BLaER1 treated with 17β-estradiol and CSF1 and Interleukin-3, amounts not matched to agents 10 nM and 100 nM (cell line): Measurements from ENCODE around the gene SLC35F3.

Experiments
- H3K27ac ChIP-seq, 11 experiments: shearing (Covaris generic); formaldehyde crosslinking; 2 replicates each; pipeline ENCODE4 v1.8.1; 2022
- H3K27me3 ChIP-seq, 11 experiments: shearing (Covaris generic); formaldehyde crosslinking; 2 replicates each; pipeline ENCODE4 v1.8.1; 2022
- H3K36me3 ChIP-seq, 11 experiments: shearing (Covaris generic); formaldehyde crosslinking; 2 replicates each; pipeline ENCODE4 v1.8.1; 2022
- H3K4me1 ChIP-seq, 10 experiments: shearing (Covaris generic); formaldehyde crosslinking; 2 replicates each; pipeline ENCODE4 v1.8.1; 2022
- H3K4me2 ChIP-seq, 11 experiments: shearing (Covaris generic); formaldehyde crosslinking; 2 replicates each; pipeline ENCODE4 v1.8.1; 2022
- H3K4me3 ChIP-seq, 10 experiments: shearing (Covaris generic); formaldehyde crosslinking; 2 replicates each; pipeline ENCODE4 v1.8.1; 2022
- H3K9ac ChIP-seq, 11 experiments: shearing (Covaris generic); formaldehyde crosslinking; 2 replicates each; pipeline ENCODE4 v1.8.1; 2022
- H3K9me3 ChIP-seq, 11 experiments: shearing (Covaris generic); formaldehyde crosslinking; replicated peaks in 1 of 11; 2 replicates each; pipeline ENCODE4 v1.8.1; 2022
- H4K20me1 ChIP-seq, 11 experiments: shearing (Covaris generic); formaldehyde crosslinking; 2 replicates each; pipeline ENCODE4 v1.8.1; 2022
- Cebpa-rat ChIP-seq, 11 experiments: shearing (Covaris generic); IDR thresholded peaks; 2 replicates each; pipeline ENCODE4 v1.8.1; 2022

The SLC35F3 gene

GRCh38 chr1:234078143-234078542 is 173.7 kb downstream of the SLC35F3 start:
- H3K9ac ChIP-seq, result no peak overlapping the region
- no peak overlapping the region for H3K4me2 ChIP-seq
- no peaks in the 10 kb centered on the region for H3K27me3 ChIP-seq
- TF ChIP-seq Cebpa-rat (IDR thresholded peaks at IDR 0.05), result no peak
- H3K4me1 ChIP-seq, result no peaks in the 10 kb centered on the region
- no peaks in the 10 kb centered on the region for H3K36me3 ChIP-seq
- no peaks in the 10 kb centered on the region for H4K20me1 ChIP-seq
- H3K9me3 ChIP-seq, result peaks cover 0 to 34% (median 12%) of the 10 kb centered on the region in 11 experiments; a peak in 11 of 22 replicates
- no peak overlapping the region for H3K27ac ChIP-seq
- no peak overlapping the region for H3K4me3 ChIP-seq

- no peaks in the 10 kb centered on the region for H3K36me3 ChIP-seq
- H4K20me1 ChIP-seq, result no peaks in the 10 kb centered on the region
- H3K9ac ChIP-seq, result no peak overlapping the region
- H3K27ac ChIP-seq, result no peak overlapping the region
- H3K4me2 ChIP-seq, result no peak overlapping the region
- peaks cover 0 to 16% (median 3%) of the 10 kb centered on the region in 11 experiments; a peak in 7 of 22 replicates for H3K9me3 ChIP-seq
- TF ChIP-seq Cebpa-rat (IDR thresholded peaks at IDR 0.05), result no peak
- H3K4me3 ChIP-seq, result no peak overlapping the region
- H3K4me1 ChIP-seq, result no peaks in the 10 kb centered on the region
- H3K27me3 ChIP-seq, result no peaks in the 10 kb centered on the region
These were observed 175.4 kb downstream of the SLC35F3 start for GRCh38 chr1:234079896-234080295.

GRCh38 chr1:234083460-234083859 is 179.0 kb downstream of the SLC35F3 start:
- no peak overlapping the region for H3K4me3 ChIP-seq
- no peaks in the 10 kb centered on the region for H3K36me3 ChIP-seq
- no peaks in the 10 kb centered on the region for H3K4me1 ChIP-seq
- no peak for TF ChIP-seq Cebpa-rat (IDR thresholded peaks at IDR 0.05)
- no peak overlapping the region for H3K9ac ChIP-seq
- H3K27me3 ChIP-seq, result no peaks in the 10 kb centered on the region
- 0 out of 22 replicates have a peak, but pooled peaks cover 0 to 7% (median 0%) of the 10 kb centered on the region in 11 experiments for H3K9me3 ChIP-seq
- no peaks in the 10 kb centered on the region for H4K20me1 ChIP-seq
- H3K27ac ChIP-seq, result no peak overlapping the region
- H3K4me2 ChIP-seq, result no peak overlapping the region

- no peaks in the 10 kb centered on the region for H3K36me3 ChIP-seq
- H4K20me1 ChIP-seq, result no peaks in the 10 kb centered on the region
- H3K27me3 ChIP-seq, result no peaks in the 10 kb centered on the region
- no peak overlapping the region for H3K27ac ChIP-seq
- H3K4me1 ChIP-seq, result peaks cover 0 to 10% (median 0%) of the 10 kb centered on the region in 10 experiments; a peak in 4 of 20 replicates
- H3K4me3 ChIP-seq, result no peak overlapping the region
- TF ChIP-seq Cebpa-rat (IDR thresholded peaks at IDR 0.05), result no peak
- no peak overlapping the region for H3K9ac ChIP-seq
- peaks cover 0 to 5% (median 0%) of the 10 kb centered on the region in 11 experiments; a peak in 1 of 22 replicates for H3K9me3 ChIP-seq
- H3K4me2 ChIP-seq, result no peak overlapping the region
These were observed 184.9 kb downstream of the SLC35F3 start for GRCh38 chr1:234089396-234089795.

GRCh38 chr1:234090212-234091064 is 186.0 kb downstream of the SLC35F3 start:
- no peak for TF ChIP-seq Cebpa-rat (IDR thresholded peaks at IDR 0.05)
- Histone ChIP-seq H3K27ac (no peak overlapping the region), H3K36me3 (no peaks in the 10 kb centered on the region), H3K9ac (no peak overlapping the region), H4K20me1 (no peaks in the 10 kb centered on the region), H3K9me3 (peaks cover 0 to 5% (median 0%) of the 10 kb centered on the region in 11 experiments; a peak in 1 of 22 replicates), H3K27me3 (no peaks in the 10 kb centered on the region), H3K4me1 (peaks cover 0 to 10% (median 0%) of the 10 kb centered on the region in 10 experiments; a peak in 4 of 20 replicates), H3K4me2 (no peak overlapping the region), H3K4me3 (no peak overlapping the region)

GRCh38 chr1:234091065-234091401 is 186.6 kb downstream of the SLC35F3 start:
- H3K9ac ChIP-seq, result no peak overlapping the region
- H3K4me2 ChIP-seq, result no peak overlapping the region
- no peak for TF ChIP-seq Cebpa-rat (IDR thresholded peaks at IDR 0.05)
- no peak overlapping the region for H3K27ac ChIP-seq
- no peaks in the 10 kb centered on the region for H3K27me3 ChIP-seq
- H3K36me3 ChIP-seq, result no peaks in the 10 kb centered on the region
- peaks cover 0 to 10% (median 0%) of the 10 kb centered on the region in 10 experiments; a peak in 4 of 20 replicates for H3K4me1 ChIP-seq
- no peak overlapping the region for H3K4me3 ChIP-seq
- H3K9me3 ChIP-seq, result peaks cover 0 to 5% (median 0%) of the 10 kb centered on the region in 11 experiments; a peak in 1 of 22 replicates
- no peaks in the 10 kb centered on the region for H4K20me1 ChIP-seq

- no peak for TF ChIP-seq Cebpa-rat (IDR thresholded peaks at IDR 0.05)
- H3K27me3 ChIP-seq, result no peaks in the 10 kb centered on the region
- no peaks in the 10 kb centered on the region for H4K20me1 ChIP-seq
These were observed 187.4 kb downstream of the SLC35F3 start for GRCh38 chr1:234091876-234092275.

GRCh38 chr1:234093107-234093506 is 188.6 kb downstream of the SLC35F3 start:
- no peaks in the 10 kb centered on the region for H3K36me3 ChIP-seq
- TF ChIP-seq Cebpa-rat (IDR thresholded peaks at IDR 0.05), result no peak
- H3K27me3 ChIP-seq, result no peaks in the 10 kb centered on the region

More at GRCh38 chr1:234091876-234092275, 187.4 kb downstream of the SLC35F3 start:
- no peak overlapping the region for H3K4me3 ChIP-seq
- no peak overlapping the region for H3K9ac ChIP-seq
- H3K4me1 ChIP-seq, result peaks cover 0 to 10% (median 0%) of the 10 kb centered on the region in 10 experiments; a peak in 4 of 20 replicates
- H3K4me2 ChIP-seq, result peak overlapping the region in 3 of 11 experiments; percentile 29 to 53 (median 40); a peak in 5 of 22 replicates
- no peaks in the 10 kb centered on the region for H3K36me3 ChIP-seq
- H3K27ac ChIP-seq, result no peak overlapping the region
- H3K9me3 ChIP-seq, result peaks cover 0 to 5% (median 0%) of the 10 kb centered on the region in 11 experiments; a peak in 1 of 22 replicates

GRCh38 chr1:234093741-234094140 is 189.3 kb downstream of the SLC35F3 start:
- Histone ChIP-seq H4K20me1 (no peaks in the 10 kb centered on the region), H3K27me3 (no peaks in the 10 kb centered on the region), H3K4me1 (peaks cover 0 to 10% (median 0%) of the 10 kb centered on the region in 10 experiments; a peak in 4 of 20 replicates), H3K9ac (no peak overlapping the region), H3K36me3 (no peaks in the 10 kb centered on the region), H3K27ac (no peak overlapping the region), H3K4me3 (no peak overlapping the region), H3K9me3 (peaks cover 0 to 7% (median 0%) of the 10 kb centered on the region in 11 experiments; a peak in 5 of 22 replicates), H3K4me2 (no peak overlapping the region)
- no peak for TF ChIP-seq Cebpa-rat (IDR thresholded peaks at IDR 0.05)

More at GRCh38 chr1:234093107-234093506, 188.6 kb downstream of the SLC35F3 start:
- H3K27ac ChIP-seq, result no peak overlapping the region
- no peak overlapping the region for H3K4me3 ChIP-seq
- H3K9ac ChIP-seq, result no peak overlapping the region
- H3K4me1 ChIP-seq, result peaks cover 0 to 10% (median 0%) of the 10 kb centered on the region in 10 experiments; a peak in 4 of 20 replicates
- H3K9me3 ChIP-seq, result peaks cover 0 to 5% (median 0%) of the 10 kb centered on the region in 11 experiments; a peak in 2 of 22 replicates
- no peak overlapping the region for H3K4me2 ChIP-seq
- H4K20me1 ChIP-seq, result no peaks in the 10 kb centered on the region
